Measurements from ENCODE around the gene IQGAP2.
"Not testable (repeated sequence)": the region's sequence is repeated elsewhere in the genome, so short reads cannot be mapped to it uniquely, and the experiment has no call there.

IQGAP2 gene

GRCh38 chr5:76415855-76416254 is 12.8 kb downstream of the IQGAP2 start:
- no peak for DNase-seq

GRCh38 chr5:76419597-76420298 is 16.7 kb downstream of the IQGAP2 start:
- DNase-seq = no peak

DNA sequence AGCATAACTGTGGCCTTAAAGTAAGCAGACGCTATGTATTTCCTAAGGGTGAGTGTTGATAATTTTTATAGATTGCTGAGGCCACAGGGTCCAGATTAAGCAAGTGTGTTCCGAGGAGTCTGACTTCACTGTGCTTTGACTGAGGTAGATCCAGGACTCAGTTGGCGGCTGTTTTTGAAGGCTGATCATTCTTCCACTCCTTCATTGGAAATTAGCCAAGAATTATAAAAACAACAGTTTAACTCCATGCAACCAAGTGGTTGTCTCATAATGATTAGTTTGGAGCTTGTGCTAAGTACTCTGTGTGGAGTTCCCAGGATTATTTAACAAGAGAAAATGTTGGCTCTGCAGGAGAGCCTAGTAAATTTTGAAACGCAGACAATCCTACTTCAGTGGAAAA is 19.1 kb downstream of the IQGAP2 start:
- no peak for DNase-seq

DNA sequence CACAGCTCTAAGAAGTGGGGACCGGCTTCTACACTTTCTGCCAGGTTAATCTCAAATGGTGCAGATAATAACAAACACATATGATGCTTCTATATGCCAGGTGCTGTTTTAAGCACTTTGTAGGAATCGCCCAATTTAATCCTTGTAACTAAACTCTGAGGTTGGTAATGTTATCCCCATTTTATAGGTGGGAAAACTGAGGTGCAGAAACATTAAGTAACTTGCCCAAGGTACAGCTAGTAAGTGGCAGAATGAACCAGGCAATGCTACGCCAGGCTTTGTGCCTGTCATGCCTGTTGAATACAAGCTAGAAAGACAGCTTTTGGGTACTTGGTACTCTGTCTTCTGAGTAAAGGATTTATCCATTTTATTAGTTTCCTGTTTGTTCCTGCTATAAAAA is 19.7 kb downstream of the IQGAP2 start:
- no peak for DNase-seq

GRCh38 chr5:76425146-76425545 is 22.1 kb downstream of the IQGAP2 start:
- DNase-seq = no peak

GRCh38 chr5:76425928-76426804 is 23.1 kb downstream of the IQGAP2 start:
- DNase-seq = no peak

- no peak for DNase-seq
Observed at GRCh38 chr5:76427206-76428140, 24.4 kb downstream of the IQGAP2 start.

DNA sequence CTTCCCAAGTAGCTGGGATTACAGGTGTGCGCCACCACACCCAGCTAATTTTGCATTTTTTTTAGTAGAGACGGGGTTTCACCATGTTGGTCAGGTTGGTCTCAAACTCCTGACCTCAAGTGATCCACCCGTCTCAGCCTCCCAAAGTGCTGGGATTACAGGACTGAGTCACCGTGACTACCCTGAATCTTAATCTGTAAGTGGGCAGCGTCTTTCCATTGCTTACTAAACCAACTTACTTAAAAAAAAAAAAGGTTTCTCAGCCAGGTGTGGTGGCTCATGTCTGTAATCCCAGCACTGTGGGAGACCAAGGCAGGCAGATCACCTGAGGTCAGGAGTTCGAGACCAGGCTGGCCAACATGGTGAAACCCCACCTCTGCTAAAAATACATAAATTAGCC is 25.5 kb downstream of the IQGAP2 start:
- not testable (repeated sequence) for DNase-seq

DNA sequence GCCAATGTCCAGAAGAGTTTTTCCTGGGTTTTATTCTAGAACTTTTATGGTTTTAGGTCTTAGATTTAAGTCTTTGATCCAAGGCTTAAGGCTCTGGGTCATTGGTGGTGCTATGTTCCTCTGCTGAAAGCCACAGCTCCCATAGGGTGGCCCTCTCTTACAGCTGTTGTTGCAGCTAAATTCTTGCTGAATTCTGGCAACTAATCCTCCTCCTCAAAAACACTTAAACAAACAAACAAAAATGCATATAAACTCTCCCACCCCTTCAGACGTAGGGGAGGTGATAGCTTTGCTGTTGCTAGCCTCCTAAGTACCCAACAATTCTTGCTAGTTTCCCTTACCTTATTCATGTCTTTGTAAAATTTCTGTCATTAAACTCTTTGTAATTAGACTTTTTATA is 30.2 kb downstream of the IQGAP2 start:
- no peak for DNase-seq

- DNase-seq = not testable (repeated sequence)
Observed at GRCh38 chr5:76437507-76437906, 34.4 kb downstream of the IQGAP2 start.

DNA sequence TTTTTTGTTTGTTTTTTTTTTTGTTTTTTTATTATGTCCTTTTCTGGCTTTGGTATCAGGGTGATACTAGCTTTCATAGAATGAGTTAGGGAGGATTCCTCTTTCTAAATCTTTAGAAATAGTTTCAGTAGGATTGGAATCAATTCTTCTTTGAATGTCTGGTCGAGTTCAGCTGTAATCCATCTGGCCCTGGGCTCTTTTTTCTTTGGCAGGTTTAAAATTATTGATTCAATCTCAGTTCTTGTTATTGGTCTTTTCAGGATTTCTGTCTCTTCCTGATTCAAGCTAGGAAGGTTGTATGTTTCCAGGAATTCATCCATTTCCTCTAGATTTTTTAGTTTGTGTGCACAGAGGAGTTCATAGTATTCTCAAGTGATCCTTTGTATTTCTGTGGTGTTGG is 34.9 kb downstream of the IQGAP2 start:
- no peak for DNase-seq

DNA sequence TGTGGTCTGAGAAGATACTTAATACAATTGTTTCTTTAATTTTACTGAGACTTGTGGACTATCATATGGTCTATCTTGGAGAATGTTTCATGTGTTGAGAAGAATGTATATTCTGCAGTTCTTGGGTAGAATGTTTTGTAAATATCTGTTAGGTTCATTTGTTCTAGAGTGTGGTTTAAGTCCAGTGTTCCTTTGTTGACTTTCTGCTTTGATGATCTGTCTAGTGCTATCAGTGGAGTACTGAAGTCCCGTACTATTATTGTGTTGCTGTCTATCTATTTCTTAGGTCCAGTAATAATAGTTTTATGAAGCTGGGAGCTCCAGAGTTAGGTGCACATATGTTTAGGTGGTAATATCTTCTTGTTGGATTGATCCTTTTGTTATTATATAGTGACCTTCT is 36.1 kb downstream of the IQGAP2 start:
- DNase-seq = no peak

- DNase-seq = no peak
Observed at GRCh38 chr5:76439929-76440328, 36.8 kb downstream of the IQGAP2 start.

- no peak for DNase-seq
Observed at GRCh38 chr5:76441101-76441500, 38.0 kb downstream of the IQGAP2 start.

DNA sequence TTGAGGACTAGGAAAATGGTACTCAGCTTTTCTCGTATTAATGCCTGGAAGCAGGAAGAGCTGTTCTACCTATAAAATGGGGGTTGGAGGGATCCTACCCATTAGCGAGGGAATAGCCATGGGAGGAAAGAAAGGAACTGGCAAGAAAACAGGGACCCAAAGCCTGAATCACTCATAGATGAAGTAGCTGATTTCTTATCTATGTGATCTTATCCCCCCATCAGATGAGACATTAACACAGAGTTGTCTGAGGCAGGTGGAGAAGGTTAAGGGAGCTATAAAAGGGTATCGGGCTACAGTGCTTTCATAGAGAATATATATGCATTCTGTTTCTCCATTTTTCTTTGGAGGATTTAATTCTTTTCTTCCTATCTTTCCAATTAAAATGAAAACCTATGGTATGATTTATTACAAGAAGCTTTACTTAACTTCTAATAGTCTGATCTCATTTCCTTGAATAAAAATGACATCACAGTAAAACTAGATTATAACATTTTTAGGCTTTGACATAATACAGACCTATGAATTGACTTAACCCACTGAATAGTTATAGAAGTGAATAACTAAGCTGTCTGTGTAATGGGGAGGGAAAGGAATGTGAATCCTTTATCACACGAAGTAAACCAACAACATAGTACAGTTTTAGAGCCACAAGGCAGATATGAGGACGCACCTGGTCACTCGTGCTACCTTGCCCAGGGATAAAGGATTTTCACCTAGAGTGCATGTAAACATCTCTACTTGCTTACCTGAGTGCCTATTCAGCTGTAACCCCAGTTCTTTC is 39.0 kb downstream of the IQGAP2 start:
- no peak for DNase-seq

- DNase-seq = no peak
Observed at GRCh38 chr5:76443066-76443800, 40.1 kb downstream of the IQGAP2 start.

- DNase-seq = no peak
Observed at GRCh38 chr5:76445063-76445462, 42.0 kb downstream of the IQGAP2 start.

DNA sequence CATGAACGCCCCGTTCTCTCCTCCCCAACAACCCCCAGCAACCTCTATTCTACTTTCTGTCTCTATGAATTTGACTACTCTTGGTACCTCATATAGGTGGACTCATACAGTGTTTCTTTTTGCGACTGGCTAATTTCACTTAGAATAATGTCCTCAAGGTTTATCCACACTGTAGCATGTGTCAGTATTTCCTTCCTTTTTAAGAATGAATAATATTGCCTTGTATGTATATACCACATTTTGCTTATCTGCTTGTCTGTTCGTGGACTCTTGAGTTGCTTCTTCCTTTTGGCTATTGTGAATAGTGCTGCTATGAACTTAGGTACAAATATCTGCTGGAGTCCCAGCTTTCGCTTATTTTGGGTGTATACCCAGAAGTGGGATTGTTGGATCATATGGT is 42.7 kb downstream of the IQGAP2 start:
- DNase-seq = no peak

- no peak for DNase-seq
Observed at GRCh38 chr5:76446776-76447175, 43.7 kb downstream of the IQGAP2 start.

- no peak for DNase-seq
Observed at GRCh38 chr5:76449606-76450005, 46.5 kb downstream of the IQGAP2 start.

DNA sequence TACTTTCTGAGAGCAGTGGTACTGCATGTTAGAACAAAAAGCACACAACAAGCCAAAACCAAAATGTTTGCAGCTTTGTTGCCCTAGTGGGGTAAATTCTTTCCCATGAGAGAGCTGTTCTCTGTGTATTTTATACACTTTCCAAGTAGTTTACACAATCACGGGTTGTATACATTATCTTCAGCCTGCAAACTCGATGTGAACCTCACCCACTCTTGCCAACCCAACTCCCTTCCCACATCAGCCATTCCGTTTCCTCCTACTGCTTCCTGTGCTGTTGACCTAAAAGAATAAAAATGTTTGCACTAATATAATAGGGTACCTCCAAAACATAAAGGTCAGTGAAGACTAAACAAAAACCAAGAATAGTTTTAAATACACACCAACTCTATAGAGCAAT is 47.0 kb downstream of the IQGAP2 start:
- no peak for DNase-seq
